ENCODE results near the gene NOTUM.
"Not testable (repeated sequence)": the region's sequence is repeated elsewhere in the genome, so short reads cannot be mapped to it uniquely, and the experiment has no call there.

NOTUM gene

GRCh38 chr17:81955756-81956544, 5.0 kb downstream of the NOTUM start:
- Histone ChIP-seq H3K4me3 (ENCODE audit: low read length) (no peak overlapping the region), H3K36me3 (ENCODE audit: control insufficient read depth, insufficient read depth, low read length) (no peaks in the 10 kb centered on the region; the same call in 1 of the 2 replicates), H3K27ac (ENCODE audit: low read length) (no peak overlapping the region), H3K9me3 (ENCODE audit: control insufficient read depth, insufficient read depth, low read length) (no peaks in the 10 kb centered on the region), H3K27me3 (ENCODE audit: control insufficient read depth, insufficient read depth, low read length) (peaks cover 24% of the 10 kb centered on the region), H3K4me1 (ENCODE audit: control insufficient read depth, insufficient read depth, low read length) (no peaks in the 10 kb centered on the region)
- 100% methylated on average over 1 of the region's 13 CpGs for WGBS (ENCODE audit: insufficient coverage, insufficient read length)
- DNase-seq (ENCODE audit: low read depth, low spot score), result no peak

DNA sequence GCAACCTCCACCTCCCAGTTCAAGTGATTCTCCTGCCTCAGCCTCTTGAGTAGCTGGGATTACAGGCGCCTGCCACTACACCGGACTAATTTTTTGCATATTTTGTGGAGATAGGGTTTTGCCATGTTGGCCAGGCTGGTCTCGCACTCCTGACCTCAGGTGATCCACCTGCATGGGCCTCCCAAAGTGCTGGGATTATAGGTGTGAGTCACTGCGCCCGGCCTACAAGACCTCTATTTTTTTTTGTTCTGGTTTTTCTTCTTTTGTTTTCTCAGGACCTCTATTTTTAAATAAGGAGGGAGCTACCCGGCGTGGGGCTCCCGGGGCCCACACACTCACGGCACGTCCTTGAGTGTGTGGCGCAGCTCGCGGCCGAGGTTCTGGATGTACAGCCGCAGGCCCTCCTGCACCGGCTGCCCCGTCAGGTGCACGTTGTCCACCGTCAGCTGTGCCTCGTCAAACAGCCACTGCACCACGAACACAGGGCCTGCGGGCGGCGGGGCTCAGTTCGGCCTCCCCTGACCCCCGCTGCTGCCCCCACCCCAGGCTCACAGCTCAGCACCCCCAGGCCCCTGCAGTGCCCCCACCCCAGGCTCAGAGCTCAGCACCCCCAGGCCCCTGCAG, 5.8 kb downstream of the NOTUM start:
- Histone ChIP-seq H3K4me1 (ENCODE audit: control insufficient read depth, insufficient read depth, low read length) (no peaks in the 10 kb centered on the region), H3K27me3 (ENCODE audit: control insufficient read depth, insufficient read depth, low read length) (peaks cover 19% of the 10 kb centered on the region), H3K9me3 (ENCODE audit: control insufficient read depth, insufficient read depth, low read length) (no peaks in the 10 kb centered on the region), H3K36me3 (ENCODE audit: control insufficient read depth, insufficient read depth, low read length) (no peaks in the 10 kb centered on the region; the same call in 1 of the 2 replicates), H3K27ac (ENCODE audit: low read length) (no peak overlapping the region), H3K4me3 (ENCODE audit: low read length) (no peak overlapping the region)
- DNase-seq (ENCODE audit: low read depth, low spot score), result no peak
- WGBS (ENCODE audit: insufficient coverage, insufficient read length), result no CpG with 5 or more reads among the region's 26 CpGs

- DNase-seq (ENCODE audit: low read depth, low spot score), result no peak
- no CpG with 5 or more reads among the region's 19 CpGs for WGBS (ENCODE audit: insufficient coverage, insufficient read length)
- peaks cover 13% of the 10 kb centered on the region for H3K27me3 ChIP-seq (ENCODE audit: control insufficient read depth, insufficient read depth, low read length)
- no peak overlapping the region for H3K27ac ChIP-seq (ENCODE audit: low read length)
- H3K9me3 ChIP-seq (ENCODE audit: control insufficient read depth, insufficient read depth, low read length), result no peaks in the 10 kb centered on the region
- no peaks in the 10 kb centered on the region for H3K4me1 ChIP-seq (ENCODE audit: control insufficient read depth, insufficient read depth, low read length)
- no peak overlapping the region for H3K4me3 ChIP-seq (ENCODE audit: low read length)
- no peaks in the 10 kb centered on the region; the same call in 1 of the 2 replicates for H3K36me3 ChIP-seq (ENCODE audit: control insufficient read depth, insufficient read depth, low read length)
These were observed 6.6 kb downstream of the NOTUM start for GRCh38 chr17:81954131-81955057.

DNA sequence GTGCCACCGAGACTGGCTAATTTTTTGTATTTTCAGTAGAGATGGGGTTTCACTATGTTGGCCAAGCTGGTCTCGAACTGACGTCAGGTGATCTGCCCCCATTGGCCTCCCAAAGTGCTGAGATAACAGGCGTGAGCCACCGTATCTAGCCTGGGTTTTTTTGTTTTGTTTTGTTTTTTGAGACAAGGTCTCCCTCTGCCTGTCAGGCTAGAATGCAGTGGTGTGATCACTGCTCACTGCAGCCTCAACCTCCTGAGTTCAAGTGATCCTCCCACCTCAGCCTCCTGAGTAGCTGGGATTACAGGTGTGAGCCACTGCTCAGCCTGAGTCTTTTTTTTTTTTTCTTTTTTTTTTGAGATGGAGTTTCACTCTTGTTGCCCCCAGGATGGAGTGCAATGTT, 7.5 kb downstream of the NOTUM start:
- H3K36me3 ChIP-seq (ENCODE audit: control insufficient read depth, insufficient read depth, low read length); DNase-seq (ENCODE audit: low read depth, low spot score); H3K9me3 ChIP-seq (ENCODE audit: control insufficient read depth, insufficient read depth, low read length); H3K27ac ChIP-seq (ENCODE audit: low read length); H3K4me3 ChIP-seq (ENCODE audit: low read length); H3K27me3 ChIP-seq (ENCODE audit: control insufficient read depth, insufficient read depth, low read length); H3K4me1 ChIP-seq (ENCODE audit: control insufficient read depth, insufficient read depth, low read length): not testable (repeated sequence)
- no CpG with 5 or more reads among the region's 5 CpGs for WGBS (ENCODE audit: insufficient coverage, insufficient read length)

GRCh38 chr17:81952792-81953228, 8.2 kb downstream of the NOTUM start:
- no peak for DNase-seq (ENCODE audit: low read depth, low spot score)
- Histone ChIP-seq H3K27ac (ENCODE audit: low read length) (no peak overlapping the region), H3K4me3 (ENCODE audit: low read length) (no peak overlapping the region), H3K36me3 (ENCODE audit: control insufficient read depth, insufficient read depth, low read length) (no peaks in the 10 kb centered on the region; the same call in 1 of the 2 replicates), H3K9me3 (ENCODE audit: control insufficient read depth, insufficient read depth, low read length) (no peaks in the 10 kb centered on the region), H3K27me3 (ENCODE audit: control insufficient read depth, insufficient read depth, low read length) (no peaks in the 10 kb centered on the region; the same call in 1 of the 2 replicates), H3K4me1 (ENCODE audit: control insufficient read depth, insufficient read depth, low read length) (no peaks in the 10 kb centered on the region)
- no CpG with 5 or more reads among the region's 16 CpGs for WGBS (ENCODE audit: insufficient coverage, insufficient read length)

DNA sequence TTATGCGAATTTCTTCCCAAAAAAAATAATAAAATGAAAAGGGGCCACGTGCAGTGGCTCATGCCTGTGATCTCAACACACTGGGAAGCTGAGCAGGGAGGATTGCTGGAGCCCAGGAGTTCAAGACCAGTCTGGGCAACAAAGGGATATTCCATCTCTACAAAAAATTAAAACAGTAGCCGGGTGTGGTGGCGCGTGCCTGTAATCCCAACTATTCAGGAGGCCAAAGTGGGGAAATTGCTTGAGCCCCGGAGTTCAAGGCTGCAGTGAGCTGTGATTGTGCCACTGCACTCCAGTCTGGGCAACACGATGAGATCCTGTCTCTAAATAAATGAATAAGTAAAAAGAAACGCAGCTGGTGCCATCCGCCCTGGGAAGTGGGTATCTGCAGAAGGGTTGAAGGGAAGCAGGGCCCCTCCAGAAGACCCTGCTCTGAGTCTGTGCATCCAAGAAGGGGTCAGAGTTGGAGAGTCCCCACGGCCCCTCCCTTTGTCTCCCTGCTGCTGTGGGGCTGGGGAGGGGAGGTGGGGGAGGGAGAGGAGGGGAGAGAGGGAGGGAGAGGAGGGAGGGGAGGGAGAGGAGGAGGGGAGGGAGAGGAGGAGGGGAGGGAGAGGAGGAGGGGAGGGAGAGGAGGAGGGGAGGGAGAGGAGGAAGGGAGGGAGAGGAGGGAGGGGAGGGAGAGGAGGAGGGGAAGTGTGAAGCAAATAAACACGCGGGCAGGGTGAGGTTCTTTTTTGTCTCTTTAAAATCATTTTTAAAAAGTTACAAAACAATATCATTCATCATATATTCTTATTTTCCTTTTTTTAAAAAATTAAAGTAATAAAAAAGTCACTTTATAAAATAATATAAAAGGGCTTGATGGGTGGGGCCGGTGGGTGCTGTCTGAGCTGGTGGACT, 9.0 kb downstream of the NOTUM start:
- DNase-seq (ENCODE audit: low read depth, low spot score), result no peak
- Histone ChIP-seq H3K4me1 (ENCODE audit: control insufficient read depth, insufficient read depth, low read length) (no peaks in the 10 kb centered on the region), H3K27me3 (ENCODE audit: control insufficient read depth, insufficient read depth, low read length) (no peaks in the 10 kb centered on the region), H3K4me3 (ENCODE audit: low read length) (no peak overlapping the region), H3K27ac (ENCODE audit: low read length) (no peak overlapping the region), H3K36me3 (ENCODE audit: control insufficient read depth, insufficient read depth, low read length) (no peaks in the 10 kb centered on the region; the same call in 1 of the 2 replicates), H3K9me3 (ENCODE audit: control insufficient read depth, insufficient read depth, low read length) (no peaks in the 10 kb centered on the region)
- WGBS (ENCODE audit: insufficient coverage, insufficient read length), result no CpG with 5 or more reads among the region's 13 CpGs

DNA sequence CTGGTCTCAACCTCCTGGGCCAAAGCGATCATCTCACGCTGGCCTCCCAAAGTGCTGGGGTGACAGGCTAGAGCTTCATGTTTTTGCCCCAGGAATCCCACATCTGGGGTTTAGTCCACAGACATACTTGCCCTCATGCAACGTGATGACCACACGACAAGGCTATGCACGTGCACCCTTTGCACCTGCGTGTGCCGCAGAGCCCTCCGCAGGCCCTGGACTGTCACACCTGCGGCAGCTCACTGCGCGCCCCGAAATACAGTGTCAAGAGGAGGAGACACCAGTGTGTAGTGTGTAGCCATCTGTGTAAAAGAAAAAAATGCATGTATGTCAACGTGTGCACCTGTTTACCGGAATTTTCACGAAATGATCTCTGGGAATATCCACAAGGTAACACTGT, 10.5 kb downstream of the NOTUM start:
- no CpG with 5 or more reads among the region's 15 CpGs for WGBS (ENCODE audit: insufficient coverage, insufficient read length)
- DNase-seq (ENCODE audit: low read depth, low spot score), result no peak
- H3K4me3 ChIP-seq (ENCODE audit: low read length), result no peak overlapping the region
- no peaks in the 10 kb centered on the region for H3K27me3 ChIP-seq (ENCODE audit: control insufficient read depth, insufficient read depth, low read length)
- no peaks in the 10 kb centered on the region for H3K4me1 ChIP-seq (ENCODE audit: control insufficient read depth, insufficient read depth, low read length)
- no peak overlapping the region for H3K27ac ChIP-seq (ENCODE audit: low read length)
- no peaks in the 10 kb centered on the region for H3K36me3 ChIP-seq (ENCODE audit: control insufficient read depth, insufficient read depth, low read length)
- no peaks in the 10 kb centered on the region for H3K9me3 ChIP-seq (ENCODE audit: control insufficient read depth, insufficient read depth, low read length)

- Histone ChIP-seq H3K4me1 (ENCODE audit: control insufficient read depth, insufficient read depth, low read length) (no peaks in the 10 kb centered on the region), H3K27me3 (ENCODE audit: control insufficient read depth, insufficient read depth, low read length) (no peaks in the 10 kb centered on the region), H3K9me3 (ENCODE audit: control insufficient read depth, insufficient read depth, low read length) (no peaks in the 10 kb centered on the region), H3K4me3 (ENCODE audit: low read length) (no peak overlapping the region), H3K36me3 (ENCODE audit: control insufficient read depth, insufficient read depth, low read length) (no peaks in the 10 kb centered on the region), H3K27ac (ENCODE audit: low read length) (no peak overlapping the region)
- WGBS (ENCODE audit: insufficient coverage, insufficient read length), result no CpG with 5 or more reads among the region's 17 CpGs
- DNase-seq (ENCODE audit: low read depth, low spot score), result no peak
These were observed 12.2 kb downstream of the NOTUM start for GRCh38 chr17:81948635-81949378.

- Histone ChIP-seq H3K27me3 (ENCODE audit: control insufficient read depth, insufficient read depth, low read length) (no peaks in the 10 kb centered on the region), H3K4me1 (ENCODE audit: control insufficient read depth, insufficient read depth, low read length) (no peaks in the 10 kb centered on the region; the same call in 1 of the 2 replicates), H3K4me3 (ENCODE audit: low read length) (no peak within 1 kb of the TSS), H3K36me3 (ENCODE audit: control insufficient read depth, insufficient read depth, low read length) (no peaks in the 10 kb centered on the region), H3K9me3 (ENCODE audit: control insufficient read depth, insufficient read depth, low read length) (no peaks in the 10 kb centered on the region), H3K27ac (ENCODE audit: low read length) (no peak within 1 kb of the TSS)
- no CpG with 5 or more reads among the region's 13 CpGs for WGBS (ENCODE audit: insufficient coverage, insufficient read length)
- DNase-seq (ENCODE audit: low read depth, low spot score), result no peak
These were observed 13.8 kb downstream of the NOTUM start, which contains the start of gene MYADML2 for GRCh38 chr17:81947189-81947588. Gene MYADML2, minus strand, starts transcription at chr17:81947233. Its CDS starts 5,492 bp downstream, at chr17:81941741.
